Measurements from ENCODE around the gene UBE2D1. TPM values are rescaled to one million over a fixed set of nuclear protein-coding genes. Genes with fewer than 3 reads are reported as not detected.

The UBE2D1 gene
- polyA plus RNA-seq (ENCODE audit: insufficient read depth in 1 of 5, insufficient read length in 5 of 5, low replicate concordance in 1 of 5), result 10 to 100 TPM; 26.8 to 45.4 (median 33.6) TPM
- long read RNA-seq, donor 1, transcript UBE2D1-203 (1 exons, 1,388 nt), result minor isoform, 6 of 30 reads
- long read RNA-seq, donor 1, transcript UBE2D1-201 (7 exons, 2,659 nt), result major isoform, 23 of 30 reads
- long read RNA-seq, donor 1, partial matches to known transcripts, result 0 of 30 reads
- long read RNA-seq, donor 1, other reads (novel, unspliced or antisense), result 0 of 30 reads
- long read RNA-seq, donor 2, transcript UBE2D1-201 (7 exons, 2,659 nt), result major isoform, 12 of 16 reads
- long read RNA-seq, donor 2, partial matches to known transcripts, result 0 of 16 reads
- long read RNA-seq, donor 2, other reads (novel, unspliced or antisense), result 0 of 16 reads
- long read RNA-seq, donor 3, transcript UBE2D1-201 (7 exons, 2,659 nt), result major isoform, 11 of 16 reads
- long read RNA-seq, donor 3, partial matches to known transcripts, result 0 of 16 reads
- long read RNA-seq, donor 3, other reads (novel, unspliced or antisense), result 0 of 16 reads
- long read RNA-seq, donor 4, transcript UBE2D1-203 (1 exons, 1,388 nt), result major isoform, 7 of 27 reads
- long read RNA-seq, donor 4, partial matches to known transcripts, result 13 of 27 reads
- long read RNA-seq, donor 4, other reads (novel, unspliced or antisense), result 0 of 27 reads
- long read RNA-seq, donor 5, transcript UBE2D1-201 (7 exons, 2,659 nt), result major isoform, 21 of 31 reads
- long read RNA-seq, donor 5, transcript UBE2D1-203 (1 exons, 1,388 nt), result minor isoform, 6 of 31 reads
- long read RNA-seq, donor 5, partial matches to known transcripts, result 0 of 31 reads
- long read RNA-seq, donor 5, other reads (novel, unspliced or antisense), result 0 of 31 reads
- long read RNA-seq, donor 6, transcript UBE2D1-203 (1 exons, 1,388 nt), result minor isoform, 6 of 21 reads
- long read RNA-seq, donor 6, transcript UBE2D1-201 (7 exons, 2,659 nt), result major isoform, 13 of 21 reads
- long read RNA-seq, donor 6, partial matches to known transcripts, result 0 of 21 reads
- long read RNA-seq, donor 6, other reads (novel, unspliced or antisense), result 0 of 21 reads
- long read RNA-seq, donor 7, transcript UBE2D1-201 (7 exons, 2,659 nt), result major isoform, 13 of 16 reads
- long read RNA-seq, donor 7, partial matches to known transcripts, result 0 of 16 reads
- long read RNA-seq, donor 7, other reads (novel, unspliced or antisense), result 0 of 16 reads
- long read RNA-seq, donor 8, transcript UBE2D1-201 (7 exons, 2,659 nt), result major isoform, 10 of 12 reads
- long read RNA-seq, donor 8, partial matches to known transcripts, result 0 of 12 reads
- long read RNA-seq, donor 8, other reads (novel, unspliced or antisense), result 0 of 12 reads

DNA sequence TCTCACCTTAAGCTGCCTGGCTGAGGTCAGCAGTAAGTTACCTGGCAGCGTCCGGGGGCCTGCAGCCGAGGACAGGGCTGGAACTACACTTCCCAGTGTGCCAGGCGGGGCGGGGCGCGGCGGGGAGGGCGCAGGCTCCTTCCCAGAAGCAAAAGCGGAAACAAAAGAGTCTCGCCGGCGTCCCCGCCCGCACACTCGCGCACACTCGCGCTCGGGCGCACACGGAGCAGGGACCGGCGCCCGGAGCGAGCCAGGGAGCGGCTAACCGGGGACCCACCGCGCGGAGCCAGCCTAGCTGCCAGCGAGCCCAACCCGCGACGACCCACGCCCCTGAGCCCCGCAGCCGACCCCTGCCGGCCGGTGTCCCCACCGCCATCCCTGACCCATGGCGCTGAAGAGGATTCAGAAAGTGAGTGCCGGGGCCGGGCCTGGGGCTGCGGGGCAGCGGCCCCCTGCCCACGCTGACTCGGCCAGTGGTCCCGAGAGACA lies at the start of gene UBE2D1:
TSS of gene UBE2D1 (plus strand) at position 190 of the 489 bp plus-strand sequence. CDS start at position 386, 196 bp downstream.
- peak; percentile 70 to 77 for DNase-seq

DNA sequence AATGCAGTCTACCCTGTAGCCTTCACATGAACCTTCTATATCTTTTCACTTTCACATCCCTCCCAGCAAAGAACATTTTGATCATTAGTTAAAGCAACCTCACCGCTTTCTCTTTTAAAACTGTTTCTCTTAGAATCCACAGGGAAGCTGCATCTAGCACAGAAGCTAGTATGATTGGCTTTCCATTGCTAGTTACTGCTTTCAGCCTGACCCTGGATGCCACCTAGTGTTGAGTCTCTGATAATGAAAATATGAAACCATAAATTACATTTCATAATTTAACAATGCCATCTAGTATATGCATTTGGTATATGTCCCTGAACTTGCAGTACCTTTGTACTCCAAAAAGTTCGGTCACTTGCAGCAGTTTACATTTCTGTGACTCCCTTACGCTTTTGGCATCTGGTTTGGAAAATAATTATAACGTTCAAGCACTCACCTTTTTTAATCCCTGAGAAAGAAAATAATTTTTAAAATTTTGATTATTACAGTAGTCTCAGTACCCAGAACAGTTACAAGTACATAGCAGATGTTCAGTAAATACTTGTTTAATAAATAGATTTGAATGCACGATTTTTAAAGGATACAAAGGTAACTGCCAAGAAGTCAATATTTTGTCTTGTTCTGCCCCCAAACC lies 43.1 kb upstream of the UBE2D1 start:
- peak; percentile 24 to 32 for DNase-seq

DNA sequence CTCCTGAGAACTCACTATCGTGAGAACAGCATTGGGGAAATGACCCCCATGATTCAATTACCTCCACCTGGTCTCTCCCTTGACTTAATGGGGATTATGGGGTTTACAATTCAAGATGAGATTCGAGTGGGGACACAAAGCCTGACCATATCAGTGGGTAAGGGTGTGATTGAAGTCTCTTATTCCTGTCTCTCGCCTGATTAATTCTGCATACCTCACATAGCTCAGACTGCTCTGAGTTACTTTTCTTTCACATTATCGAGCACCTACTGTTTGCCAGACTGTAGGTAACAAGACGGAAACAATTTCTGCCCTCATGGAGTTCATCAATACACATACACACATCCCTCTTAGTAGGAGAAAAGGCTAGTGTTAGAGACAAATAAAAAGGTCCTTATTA lies 40.8 kb upstream of the UBE2D1 start:
- no peak for DNase-seq

DNA sequence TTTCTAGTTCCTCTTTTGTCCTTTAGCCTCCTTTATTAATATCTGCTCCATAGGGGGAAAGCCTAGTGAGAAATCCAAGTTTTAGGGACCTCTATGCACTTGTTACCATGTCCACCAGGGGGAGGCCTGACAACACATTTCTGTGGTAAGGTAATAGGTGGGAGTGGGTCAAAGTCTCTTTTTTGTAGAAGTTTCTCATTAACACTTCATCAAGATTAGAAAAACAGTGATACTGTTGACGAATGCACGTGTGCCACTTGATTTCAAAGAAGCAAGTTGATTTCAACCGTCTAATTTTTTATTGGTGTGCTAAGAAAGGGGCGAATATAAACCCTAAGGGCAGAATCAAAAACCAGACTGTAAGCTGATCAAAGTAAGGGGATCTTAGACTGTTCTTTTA lies 35.2 kb upstream of the UBE2D1 start:
- DNase-seq, result peak in 1 of 2 donors; percentile 42

DNA sequence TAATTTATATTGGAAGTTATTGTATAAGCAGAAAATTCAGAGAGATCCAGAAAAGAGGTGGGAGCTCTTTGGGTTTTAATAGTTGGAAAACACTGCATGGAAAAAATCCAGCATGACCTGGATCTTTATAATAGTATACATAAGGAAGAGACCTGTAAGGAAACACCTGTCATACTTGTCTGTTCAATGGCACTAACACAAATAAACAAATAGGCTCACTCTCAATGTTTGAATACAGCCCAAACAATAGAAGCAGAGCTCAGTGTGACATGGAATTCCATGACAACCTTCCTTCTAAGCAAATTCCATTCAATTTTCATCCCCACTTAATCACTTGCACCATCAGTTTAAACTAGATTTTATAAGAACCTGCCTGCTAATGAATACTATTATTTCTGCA lies 34.1 kb upstream of the UBE2D1 start:
- DNase-seq, result no peak

DNA sequence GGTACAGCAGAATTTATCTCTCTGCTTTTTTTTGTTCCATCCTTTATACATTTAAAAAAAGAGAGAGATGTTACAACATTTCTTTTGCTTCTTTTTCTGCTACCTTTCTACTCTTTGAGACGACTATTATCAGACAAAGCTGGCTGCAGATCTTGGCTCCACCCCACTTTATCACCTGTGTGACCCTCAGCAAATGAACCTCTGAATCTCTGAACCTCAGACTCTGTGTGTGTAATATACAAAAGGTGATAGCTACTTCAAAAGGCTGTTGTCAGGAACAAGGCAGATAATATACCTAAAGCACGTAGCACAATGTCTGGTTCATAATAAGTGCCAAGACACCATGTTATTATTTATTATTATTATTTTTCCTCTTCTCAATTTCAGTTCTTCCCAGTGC lies 32.6 kb upstream of the UBE2D1 start:
- DNase-seq, result no peak

DNA sequence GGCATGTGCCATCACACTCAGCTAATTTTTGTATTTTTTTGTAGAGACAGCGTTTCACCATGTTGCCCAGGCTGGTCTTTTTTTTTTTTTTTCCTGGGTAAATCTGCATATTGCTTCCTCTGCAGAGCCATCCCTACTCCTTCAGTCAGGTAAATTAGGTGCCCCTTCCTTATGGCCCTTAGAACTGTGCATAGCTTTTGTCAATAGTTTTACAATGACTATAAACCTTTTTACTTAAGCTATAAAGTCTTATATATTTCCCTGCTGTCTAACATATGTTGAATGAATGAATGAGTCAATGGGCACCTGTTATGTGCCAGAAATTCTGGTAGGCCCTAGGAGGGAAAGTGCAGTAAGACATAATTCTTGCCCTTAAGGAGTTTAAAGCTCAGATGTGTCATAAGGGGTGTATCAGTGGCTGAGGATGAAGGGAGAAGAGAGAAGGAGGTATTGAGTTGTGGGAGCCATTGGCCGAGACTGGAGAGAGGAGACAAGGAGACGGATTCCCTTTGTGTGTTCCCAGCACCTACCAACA lies 30.6 kb upstream of the UBE2D1 start:
- DNase-seq, result no peak

DNA sequence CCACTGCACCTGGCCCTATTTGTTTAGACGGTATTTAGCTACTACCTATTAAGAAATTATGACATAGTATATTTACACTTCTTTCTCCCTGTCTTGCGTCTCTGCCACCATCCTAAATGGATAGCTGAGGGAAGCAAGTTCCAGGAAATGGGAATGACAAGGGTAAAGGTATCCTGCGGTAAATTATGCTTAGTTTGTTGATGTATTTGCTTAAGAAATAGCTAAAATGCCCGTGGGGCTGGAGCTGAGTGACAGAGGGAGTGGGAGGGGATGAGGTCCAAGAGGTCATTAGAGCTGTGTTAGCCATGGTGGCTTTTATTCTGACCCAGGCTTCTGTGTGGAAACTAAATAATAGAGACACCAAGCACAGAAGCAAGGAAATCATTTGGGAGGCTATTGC lies 29.0 kb upstream of the UBE2D1 start:
- DNase-seq, result no peak

DNA sequence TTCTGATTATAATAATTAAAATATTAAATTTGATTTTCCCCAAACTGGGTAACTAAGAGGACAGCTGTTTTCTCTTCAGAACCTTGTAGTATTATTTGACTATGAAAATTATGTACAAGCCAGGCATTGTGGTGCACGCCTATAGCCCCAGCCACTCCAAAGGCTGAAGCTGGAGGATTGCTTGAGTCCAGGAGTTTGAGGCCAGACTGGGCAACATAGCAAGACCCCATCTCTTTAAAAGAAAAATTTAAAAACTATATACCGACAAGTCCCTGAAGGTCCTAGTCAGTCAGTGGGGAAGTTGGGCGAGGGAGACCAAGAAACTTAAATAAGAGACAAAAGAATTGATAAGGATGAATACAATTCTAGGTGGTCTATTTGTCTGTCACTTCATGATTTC lies 27.1 kb upstream of the UBE2D1 start:
- no peak for DNase-seq

DNA sequence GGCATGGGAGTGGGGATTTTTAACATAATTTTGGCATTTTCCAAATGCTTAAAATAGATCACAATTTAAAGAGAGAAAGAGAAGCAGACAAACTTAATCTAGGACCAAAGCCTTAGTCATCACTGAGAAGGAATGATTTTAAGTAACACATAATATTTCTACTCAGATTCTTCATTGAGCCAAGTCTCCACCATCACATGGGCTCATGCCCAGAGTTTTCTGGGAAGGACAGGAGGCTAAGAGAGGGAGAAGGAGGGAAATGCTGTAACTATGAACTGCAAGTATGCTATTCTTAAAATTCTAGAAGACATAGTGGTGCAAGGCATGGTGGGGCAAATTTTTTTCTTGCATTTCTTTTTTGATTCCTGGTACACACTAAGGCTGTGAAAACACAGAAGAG lies 23.8 kb upstream of the UBE2D1 start:
- DNase-seq, result no peak

DNA sequence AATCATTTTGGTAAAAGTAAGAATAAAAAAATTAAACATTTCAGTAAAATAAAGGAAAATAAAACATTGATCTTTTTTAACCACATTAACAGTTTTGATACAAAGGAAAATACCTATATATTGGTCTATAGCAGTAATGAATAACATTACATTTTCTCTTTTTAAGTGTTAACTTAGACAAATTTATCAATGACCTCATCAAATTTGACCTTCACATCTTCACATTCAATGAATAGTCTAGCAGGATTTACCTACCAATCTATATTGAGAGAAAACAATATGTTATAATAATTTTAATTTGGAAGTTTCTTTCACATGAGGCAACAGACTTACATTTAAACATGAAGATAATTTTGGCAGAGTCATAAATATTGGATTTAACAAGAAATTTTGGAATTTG lies 17.9 kb upstream of the UBE2D1 start:
- no peak for DNase-seq

DNA sequence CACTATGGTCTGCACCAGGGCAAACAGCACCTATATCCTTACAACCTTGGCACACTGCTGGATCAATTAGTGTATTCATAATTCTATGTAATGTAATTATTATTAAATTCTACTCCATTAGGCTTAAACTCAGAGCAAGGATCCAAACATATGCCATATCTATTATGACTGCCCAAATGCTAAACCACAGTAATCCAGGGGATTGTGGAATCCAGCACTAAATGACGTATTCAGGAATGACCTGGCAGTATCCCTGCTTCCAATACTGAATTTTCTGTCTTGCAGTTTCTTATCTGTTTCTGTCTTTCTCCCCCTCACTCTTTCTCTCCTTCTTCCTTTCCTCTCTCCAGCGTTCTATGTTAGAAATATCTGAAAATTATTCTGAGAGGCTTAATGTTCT lies 16.5 kb upstream of the UBE2D1 start:
- DNase-seq, result no peak

DNA sequence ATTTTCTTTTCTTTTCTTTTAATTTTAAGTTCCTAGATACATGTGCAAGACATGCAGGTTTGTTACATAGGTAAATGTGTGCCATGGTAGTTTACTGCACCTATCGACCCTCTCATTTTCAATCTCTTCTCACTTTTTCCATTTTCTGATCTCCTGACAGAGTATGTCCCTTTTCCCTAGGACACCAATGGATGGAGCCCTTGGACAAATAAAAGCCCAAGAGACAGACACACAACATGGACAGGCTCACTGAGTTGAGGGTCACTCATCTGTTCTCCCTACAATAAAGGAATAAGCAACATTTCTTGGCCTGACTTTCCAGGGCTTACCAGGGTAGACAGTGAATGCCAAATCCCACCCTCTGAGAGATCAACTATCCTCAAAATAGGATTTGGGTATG lies 15.2 kb upstream of the UBE2D1 start:
- DNase-seq, result no peak

DNA sequence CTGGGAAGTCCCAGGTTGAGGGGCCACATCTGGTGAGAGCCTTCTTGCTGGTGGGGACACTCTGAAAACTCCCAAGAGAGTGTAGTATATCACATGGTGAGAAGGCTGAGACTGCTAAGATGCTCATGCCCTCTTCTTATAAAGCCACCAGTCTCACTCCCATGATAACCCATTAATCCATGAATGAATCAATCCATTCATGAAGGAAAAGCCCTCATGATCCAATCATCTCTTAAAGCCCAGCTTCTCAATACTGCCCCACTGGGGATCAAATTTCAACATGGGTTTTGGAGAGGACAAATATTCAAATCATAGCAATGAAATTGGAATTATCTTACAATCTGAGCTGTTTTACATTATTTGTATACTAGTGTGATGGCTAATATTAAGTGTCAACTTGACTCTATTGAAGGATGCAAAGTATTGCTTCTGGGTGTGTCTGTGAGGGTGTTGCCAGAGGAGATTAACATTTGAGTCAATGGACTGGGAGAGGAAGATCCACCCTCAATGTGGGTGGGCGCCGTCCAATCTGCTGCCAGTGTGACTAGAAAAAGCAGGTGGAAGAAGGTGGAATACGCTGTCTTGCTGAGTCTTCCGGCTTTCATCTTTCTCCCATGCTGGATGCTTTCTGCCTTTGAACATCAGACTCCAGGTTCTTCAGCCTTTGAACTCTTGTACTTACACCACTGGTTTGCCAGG lies 14.3 kb upstream of the UBE2D1 start:
- DNase-seq, result no peak

DNA sequence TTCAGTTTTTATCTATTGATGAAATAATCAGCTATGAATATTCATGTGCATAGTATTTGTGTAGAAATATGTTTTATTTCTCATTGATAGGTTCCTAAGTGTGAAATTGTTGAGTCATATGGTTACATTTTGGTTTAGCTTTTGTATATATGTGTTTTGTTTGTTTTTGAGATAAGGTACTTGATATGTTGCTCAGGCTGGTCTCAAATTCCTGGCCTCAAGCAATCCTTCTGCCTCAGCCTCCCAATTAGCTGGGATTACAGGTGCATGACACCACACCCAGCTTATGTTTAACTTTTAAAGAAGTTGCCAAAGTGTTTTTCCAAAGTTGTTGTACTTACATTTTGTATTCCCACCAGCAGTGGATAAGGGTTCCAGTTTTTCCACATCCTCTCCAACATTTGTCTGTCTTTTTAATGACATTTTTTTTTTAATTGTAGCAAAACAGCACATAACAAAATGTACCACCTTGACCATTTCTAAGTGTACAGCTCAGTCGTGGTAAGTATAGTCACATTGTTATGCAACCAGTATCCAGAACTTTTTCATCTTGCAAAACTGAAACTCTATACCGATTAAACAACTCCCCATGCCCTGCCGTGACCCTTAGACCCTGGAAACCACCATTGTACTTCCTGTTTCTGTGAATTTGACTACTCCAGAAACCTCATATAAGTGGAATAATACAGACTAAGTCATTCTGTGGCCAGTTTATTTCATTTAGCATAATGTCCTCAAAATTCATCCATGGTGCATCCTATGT lies 12.6 kb upstream of the UBE2D1 start:
- DNase-seq, result no peak

DNA sequence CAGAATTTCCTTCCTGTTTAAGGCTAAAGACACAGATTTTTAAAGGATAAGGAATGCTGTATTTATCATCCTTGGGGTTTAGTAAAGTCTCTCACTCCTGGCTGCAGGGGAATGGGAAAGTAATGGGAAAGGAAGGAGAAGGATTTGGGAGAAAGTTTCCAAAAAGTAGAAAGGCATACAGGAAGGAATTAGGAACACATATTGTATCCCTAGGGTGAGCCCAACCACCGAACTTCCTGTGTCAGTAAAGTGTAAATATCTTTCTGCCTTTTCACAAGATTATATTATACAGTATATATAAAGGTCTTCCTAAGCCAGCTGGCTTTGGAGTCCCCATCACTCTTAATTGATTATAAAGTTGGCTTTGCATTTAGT lies 12.0 kb upstream of the UBE2D1 start:
- DNase-seq, result no peak

DNA sequence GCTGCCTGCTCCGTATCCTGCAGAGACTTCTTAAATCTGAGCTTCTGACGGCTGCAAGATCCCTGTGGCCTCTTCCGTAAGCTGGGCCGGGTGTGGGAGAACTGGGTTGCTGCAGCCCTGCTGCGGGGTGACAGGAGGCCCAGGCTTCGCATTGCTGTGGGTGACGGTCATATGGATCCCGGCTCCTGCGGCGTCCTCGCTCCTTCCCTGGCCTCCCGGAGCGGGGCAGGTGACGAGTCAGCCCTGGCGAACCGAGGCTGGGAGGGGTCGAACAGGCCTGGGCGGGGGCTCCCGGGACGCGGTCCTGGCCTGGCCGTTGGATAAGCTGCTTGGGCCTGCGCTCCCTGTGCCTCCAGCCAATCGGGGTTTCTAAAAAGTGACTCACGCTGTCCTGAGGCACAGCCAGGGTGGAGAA lies 7.8 kb upstream of the UBE2D1 start:
- DNase-seq, result no peak

DNA sequence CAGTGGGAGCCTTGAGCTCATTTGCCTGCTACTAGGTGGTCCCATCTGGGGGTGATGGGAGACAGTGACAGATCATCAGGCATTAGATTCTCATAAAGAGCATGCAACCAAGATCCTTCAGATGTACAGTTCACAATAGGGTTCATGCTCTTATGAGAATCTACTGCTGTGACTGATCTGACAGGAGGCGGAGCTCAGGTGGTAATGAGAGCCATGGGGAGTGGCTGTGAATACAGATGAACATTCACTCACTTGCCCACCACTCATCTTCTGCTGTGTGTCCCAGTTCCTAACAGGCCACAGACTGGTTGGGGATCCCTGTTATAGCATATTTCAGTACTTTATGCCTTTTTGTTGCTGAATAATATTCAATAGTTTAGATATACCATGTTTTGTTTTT lies 6.6 kb upstream of the UBE2D1 start:
- DNase-seq, result no peak

DNA sequence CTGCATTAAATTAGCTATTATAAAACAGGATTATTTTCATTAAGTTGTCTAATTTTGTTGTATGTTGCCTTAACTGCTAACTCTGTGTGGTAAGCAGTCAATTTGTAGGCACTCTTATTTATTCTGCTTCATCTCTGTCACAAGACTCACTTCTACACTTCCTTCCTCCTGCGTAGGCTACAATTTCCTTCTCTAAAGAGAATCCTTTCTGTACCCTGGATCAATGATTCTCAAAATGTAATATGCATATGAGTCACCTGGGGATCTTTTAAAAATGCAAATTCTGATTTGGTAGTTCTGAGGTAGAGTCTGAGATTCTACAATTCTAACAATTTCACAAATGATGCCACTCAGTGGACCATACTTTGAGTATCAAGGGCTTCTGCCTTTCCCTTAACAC lies 4.4 kb upstream of the UBE2D1 start:
- DNase-seq, result no peak

DNA sequence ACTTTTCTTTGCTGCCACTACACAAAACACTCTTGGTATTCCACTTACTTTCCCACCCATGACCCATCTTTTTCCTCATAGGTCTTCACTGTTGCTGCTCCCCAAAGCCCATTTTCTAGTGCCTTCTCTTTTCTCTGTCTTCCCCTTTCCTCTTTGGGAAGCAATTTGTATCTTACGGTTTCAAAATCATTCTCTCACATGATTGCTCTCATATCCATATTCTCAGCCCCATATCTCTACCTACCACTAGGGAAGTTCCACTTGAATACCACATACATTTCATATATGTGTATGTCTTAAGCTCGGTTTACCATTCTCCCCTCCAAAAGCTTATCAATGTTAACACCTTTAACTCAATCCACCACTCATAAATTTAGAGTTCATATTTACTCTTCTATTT lies 3.2 kb upstream of the UBE2D1 start:
- no peak for DNase-seq
